Hematopoietic multipotent progenitor cell treated with erythropoietin and hydrocortisone succinate and interleukin-3 and kit ligand, for 15 days (in vitro differentiated cells): Measurements from ENCODE around the gene FCGR2B.
A peak's percentile ranks its signal among the peaks of the same experiment; 100 is the strongest.
"Not testable (repeated sequence)": the region's sequence is repeated elsewhere in the genome, so short reads cannot be mapped to it uniquely, and the experiment has no call there.

Source experiments
- DNase-seq: peaks from one replicate; pipeline ENCODE4 v3.0.0-alpha.2; 2015; ENCODE audit warnings: low spot score

Gene FCGR2B

GRCh38 chr1:161647507-161648360 is 15.2 kb upstream of the FCGR2B start:
- DNase-seq: peak; percentile 56

GRCh38 chr1:161653541-161653940 is 9.4 kb upstream of the FCGR2B start:
- DNase-seq: not testable (repeated sequence)

- DNase-seq: not testable (repeated sequence)
Measured at GRCh38 chr1:161653971-161654370, 9.0 kb upstream of the FCGR2B start.

GRCh38 chr1:161658524-161658923 is 4.4 kb upstream of the FCGR2B start:
- not testable (repeated sequence) for DNase-seq

- not testable (repeated sequence) for DNase-seq
Measured at GRCh38 chr1:161661660-161662311, 1.2 kb upstream of the FCGR2B start.

- DNase-seq: not testable (repeated sequence)
Measured at GRCh38 chr1:161663569-161663968, 626 bp downstream of the FCGR2B start.

GRCh38 chr1:161664689-161665088 is 1.7 kb downstream of the FCGR2B start:
- not testable (repeated sequence) for DNase-seq

GRCh38 chr1:161671045-161672020 is 8.4 kb downstream of the FCGR2B start:
- not testable (repeated sequence) for DNase-seq

GRCh38 chr1:161673437-161673836 is 10.5 kb downstream of the FCGR2B start:
- not testable (repeated sequence) for DNase-seq

- DNase-seq: not testable (repeated sequence)
Measured at GRCh38 chr1:161674447-161674846, 11.5 kb downstream of the FCGR2B start.

- DNase-seq: not testable (repeated sequence)
Measured at GRCh38 chr1:161674908-161675307, 12.0 kb downstream of the FCGR2B start.

- DNase-seq: no peak
Measured at GRCh38 chr1:161676441-161676840, 13.5 kb downstream of the FCGR2B start.

- no peak for DNase-seq
Measured at GRCh38 chr1:161676958-161677689, 14.2 kb downstream of the FCGR2B start.

- DNase-seq: no peak
Measured at GRCh38 chr1:161678500-161678899, 15.6 kb downstream of the FCGR2B start.

- DNase-seq: no peak
Measured at GRCh38 chr1:161681879-161682278, 18.9 kb downstream of the FCGR2B start.

- DNase-seq: no peak
Measured at GRCh38 chr1:161688946-161689345, 26.0 kb downstream of the FCGR2B start.

GRCh38 chr1:161691846-161692245 is 28.9 kb downstream of the FCGR2B start:
- DNase-seq: no peak

GRCh38 chr1:161693020-161693712 is 30.2 kb downstream of the FCGR2B start:
- DNase-seq: not testable (repeated sequence)

- not testable (repeated sequence) for DNase-seq
Measured at GRCh38 chr1:161698302-161698701, 35.4 kb downstream of the FCGR2B start.

- no peak for DNase-seq
Measured at GRCh38 chr1:161702250-161702649, 39.3 kb downstream of the FCGR2B start.

- DNase-seq: no peak
Measured at GRCh38 chr1:161705537-161705936, 42.6 kb downstream of the FCGR2B start.
